Activated B cell treated with CpG ODN at 0.5 μM for 24 hours (primary cell): ENCODE measurements around the gene OR52D1. TPM values are rescaled to one million over a fixed set of nuclear protein-coding genes. Genes with fewer than 3 reads are reported as not detected.

Source experiments
- ATAC-seq: fragments of 200-7000 bp; cut with Tn5 transposase; one replicate; pipeline ENCODE4 v1.10.0; 2021; ENCODE audit warnings: low read depth, mild to moderate bottlenecking, moderate library complexity
- CTCF ChIA-PET: fragments of 350-600 bp; sonication (Branson Sonifier 250); formaldehyde crosslinking; loops from one replicate; lab custom pipeline; 2021; ENCODE audit warnings: antibody characterized with exemption; lab: Charles Lee
- POLR2A ChIA-PET: fragments of 350-600 bp; sonication (Branson Sonifier 250); formaldehyde crosslinking; loops from one replicate; lab custom pipeline; 2021; ENCODE audit warnings: antibody characterized with exemption; lab: Charles Lee
- DNase-seq: peaks from one replicate; pipeline ENCODE4 v3.0.0; 2022
- H3K27ac Mint-ChIP-seq: one replicate; pipeline ENCODE4 v1.8.0; 2020; ENCODE audit warnings: mixed read lengths
- H3K27me3 Mint-ChIP-seq: one replicate; pipeline ENCODE4 v1.8.0; 2021; ENCODE audit warnings: mixed read lengths
- H3K36me3 Mint-ChIP-seq: one replicate; pipeline ENCODE4 v1.8.0; 2021; ENCODE audit warnings: low read depth, mixed read lengths
- H3K4me1 Mint-ChIP-seq: one replicate; pipeline ENCODE4 v1.8.0; 2021; ENCODE audit warnings: mixed read lengths
- H3K4me3 Mint-ChIP-seq: one replicate; pipeline ENCODE4 v1.8.0; 2020; ENCODE audit warnings: mild to moderate bottlenecking, mixed read lengths
- H3K9me3 Mint-ChIP-seq: one replicate; pipeline ENCODE4 v1.8.0; 2020; ENCODE audit warnings: mixed read lengths
- intact Hi-C: fragments of 100-400 bp; cut with micrococcal nuclease; formaldehyde crosslinking; loops from one replicate; pipeline ENCODE4 v1.15.1; 2024
- total RNA-seq: library from RNA; stranded (reverse); gene quantifications from 2 replicates; pipeline ENCODE4 v1.2.3, GENCODE V29; 2022
- TF ChIP-seq, protein P1 (sequence below): fragments of 200-600 bp; IDR thresholded peaks from one replicate; pipeline ENCODE4 v1.8.0; 2022; ENCODE audit warnings: antibody characterized with exemption, mild to moderate bottlenecking

The OR52D1 gene
- total RNA-seq, 1 donor from 2014 or later = not detected

DNA sequence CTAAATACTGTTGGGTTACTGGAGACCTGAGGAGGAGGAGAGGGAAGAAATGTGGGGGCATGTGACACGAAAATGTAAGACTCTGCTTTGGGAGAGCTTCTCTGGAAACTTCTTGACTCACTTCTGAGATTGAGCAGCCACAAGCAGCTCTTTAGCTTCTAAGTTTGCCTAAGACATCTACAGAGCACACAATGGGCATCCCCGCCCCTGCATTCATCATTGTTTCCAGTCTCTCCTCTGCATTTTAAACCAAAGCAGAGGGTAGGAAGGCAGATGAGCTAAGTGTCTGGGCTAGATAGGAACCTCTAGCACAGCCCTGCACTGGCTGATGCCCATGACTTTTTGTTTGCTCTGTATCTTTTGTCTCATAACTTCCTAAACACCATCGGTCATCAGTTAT, 2.1 kb upstream of the OR52D1 start:
- POLR2A ChIA-PET = no interaction called here
- Mint-ChIP-seq H3K4me1 (no peaks in the 10 kb centered on the region), H3K9me3 (no peaks in the 10 kb centered on the region), H3K4me3 (no peak overlapping the region), H3K27ac (no peak overlapping the region), H3K36me3 (no peaks in the 10 kb centered on the region), H3K27me3 (peaks cover 2% of the 10 kb centered on the region)
- DNase-seq (no peak), ATAC-seq (no peak)
- intact Hi-C loops = no loop called here
- TF ChIP-seq, protein P1, sequence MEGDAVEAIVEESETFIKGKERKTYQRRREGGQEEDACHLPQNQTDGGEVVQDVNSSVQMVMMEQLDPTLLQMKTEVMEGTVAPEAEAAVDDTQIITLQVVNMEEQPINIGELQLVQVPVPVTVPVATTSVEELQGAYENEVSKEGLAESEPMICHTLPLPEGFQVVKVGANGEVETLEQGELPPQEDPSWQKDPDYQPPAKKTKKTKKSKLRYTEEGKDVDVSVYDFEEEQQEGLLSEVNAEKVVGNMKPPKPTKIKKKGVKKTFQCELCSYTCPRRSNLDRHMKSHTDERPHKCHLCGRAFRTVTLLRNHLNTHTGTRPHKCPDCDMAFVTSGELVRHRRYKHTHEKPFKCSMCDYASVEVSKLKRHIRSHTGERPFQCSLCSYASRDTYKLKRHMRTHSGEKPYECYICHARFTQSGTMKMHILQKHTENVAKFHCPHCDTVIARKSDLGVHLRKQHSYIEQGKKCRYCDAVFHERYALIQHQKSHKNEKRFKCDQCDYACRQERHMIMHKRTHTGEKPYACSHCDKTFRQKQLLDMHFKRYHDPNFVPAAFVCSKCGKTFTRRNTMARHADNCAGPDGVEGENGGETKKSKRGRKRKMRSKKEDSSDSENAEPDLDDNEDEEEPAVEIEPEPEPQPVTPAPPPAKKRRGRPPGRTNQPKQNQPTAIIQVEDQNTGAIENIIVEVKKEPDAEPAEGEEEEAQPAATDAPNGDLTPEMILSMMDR = no peak
- CTCF ChIA-PET = no interaction called here

DNA sequence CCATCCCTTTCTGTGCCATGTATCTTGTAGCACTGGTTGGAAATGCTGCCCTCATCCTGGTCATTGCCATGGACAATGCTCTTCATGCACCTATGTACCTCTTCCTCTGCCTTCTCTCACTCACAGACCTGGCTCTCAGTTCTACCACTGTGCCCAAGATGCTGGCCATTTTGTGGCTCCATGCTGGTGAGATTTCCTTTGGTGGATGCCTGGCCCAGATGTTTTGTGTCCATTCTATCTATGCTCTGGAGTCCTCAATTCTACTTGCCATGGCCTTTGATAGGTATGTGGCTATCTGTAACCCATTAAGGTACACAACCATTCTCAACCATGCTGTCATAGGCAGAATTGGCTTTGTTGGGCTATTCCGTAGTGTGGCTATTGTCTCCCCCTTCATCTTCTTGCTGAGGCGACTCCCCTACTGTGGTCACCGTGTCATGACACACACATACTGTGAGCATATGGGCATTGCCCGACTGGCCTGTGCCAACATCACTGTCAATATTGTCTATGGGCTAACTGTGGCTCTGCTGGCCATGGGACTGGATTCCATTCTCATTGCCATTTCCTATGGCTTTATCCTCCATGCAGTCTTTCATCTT, 414 bp downstream of the OR52D1 start:
- intact Hi-C loops = no loop called here
- CTCF ChIA-PET = no interaction called here
- TF ChIP-seq, protein P1 = no peak
- no peak overlapping the region for H3K4me3 Mint-ChIP-seq
- H3K27ac Mint-ChIP-seq = no peak overlapping the region
- no peaks in the 10 kb centered on the region for H3K9me3 Mint-ChIP-seq
- POLR2A ChIA-PET = no interaction called here
- DNase-seq (no peak), ATAC-seq (no peak)
- H3K36me3 Mint-ChIP-seq = no peaks in the 10 kb centered on the region
- peaks cover 2% of the 10 kb centered on the region for H3K27me3 Mint-ChIP-seq
- no peaks in the 10 kb centered on the region for H3K4me1 Mint-ChIP-seq

DNA sequence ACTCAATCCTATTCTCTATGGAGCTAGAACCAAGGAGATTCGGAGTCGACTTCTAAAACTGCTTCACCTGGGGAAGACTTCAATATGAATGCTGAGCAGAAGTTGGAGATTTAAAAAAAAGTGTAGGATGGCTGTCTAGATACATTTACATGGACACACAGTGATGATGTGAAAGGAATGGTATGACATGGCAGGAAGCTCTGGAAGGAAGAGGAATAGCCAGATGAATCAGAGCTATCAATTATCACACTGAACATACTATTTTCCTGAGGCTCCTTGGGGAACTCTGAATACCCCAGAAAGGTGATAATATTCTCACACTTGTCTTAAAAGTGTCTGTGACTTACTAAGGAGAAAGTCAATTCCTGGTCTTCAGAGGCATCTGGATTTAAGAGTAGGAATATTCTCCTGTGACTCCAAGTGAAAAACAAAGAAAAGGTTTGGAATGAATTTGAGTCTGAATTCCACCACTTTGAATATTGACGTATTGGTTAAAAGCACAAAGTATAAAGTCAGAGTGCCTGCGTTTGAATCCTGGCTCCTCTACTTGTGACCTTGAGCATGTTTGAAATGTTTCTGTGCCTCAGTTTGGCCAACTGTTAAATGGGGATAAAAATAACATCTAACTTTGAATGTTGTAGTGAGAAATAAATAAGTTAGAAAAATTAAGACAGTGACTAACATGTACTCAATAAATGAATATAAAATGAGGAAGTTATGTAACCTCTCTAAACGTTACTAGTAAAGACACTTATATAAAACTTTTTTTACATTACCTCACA, 1.3 kb downstream of the OR52D1 start:
- intact Hi-C loops = no loop called here
- Mint-ChIP-seq H3K4me1 (no peaks in the 10 kb centered on the region), H3K9me3 (no peaks in the 10 kb centered on the region), H3K27ac (no peak overlapping the region), H3K4me3 (no peak overlapping the region), H3K36me3 (no peaks in the 10 kb centered on the region), H3K27me3 (peaks cover 2% of the 10 kb centered on the region)
- ChIA-PET POLR2A (no interaction called here), CTCF (no interaction called here)
- ATAC-seq (no peak), DNase-seq (no peak)
- TF ChIP-seq, protein P1 = no peak

DNA sequence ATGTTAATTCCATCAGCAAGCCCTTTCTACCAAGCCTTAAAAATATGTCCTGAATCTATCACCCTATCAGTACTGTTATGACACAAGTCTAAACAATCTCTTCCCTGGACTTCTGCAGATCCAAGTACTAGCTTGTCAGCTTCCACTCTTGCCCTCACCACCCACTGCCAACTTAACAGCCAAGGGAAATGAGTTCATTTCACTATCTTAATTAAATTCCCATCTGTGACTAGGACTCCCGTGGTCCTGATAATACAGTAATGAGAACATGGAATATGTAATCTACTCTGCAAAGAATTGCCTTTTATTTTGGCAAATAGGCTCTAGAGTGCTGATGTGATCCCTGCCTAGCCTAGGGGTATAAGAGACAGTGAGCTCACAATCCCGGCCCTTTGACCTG, 11.2 kb downstream of the OR52D1 start:
- no peaks in the 10 kb centered on the region for H3K36me3 Mint-ChIP-seq
- no peaks in the 10 kb centered on the region for H3K9me3 Mint-ChIP-seq
- DNase-seq = no peak
- no peak overlapping the region for H3K4me3 Mint-ChIP-seq
- ChIA-PET CTCF (no interaction called here), POLR2A (no interaction called here)
- intact Hi-C loops = no loop called here
- TF ChIP-seq, protein P1 = no peak
- H3K27ac Mint-ChIP-seq = no peak overlapping the region
- peaks cover 5% of the 10 kb centered on the region for H3K27me3 Mint-ChIP-seq
- no peak for ATAC-seq
- H3K4me1 Mint-ChIP-seq = no peaks in the 10 kb centered on the region

DNA sequence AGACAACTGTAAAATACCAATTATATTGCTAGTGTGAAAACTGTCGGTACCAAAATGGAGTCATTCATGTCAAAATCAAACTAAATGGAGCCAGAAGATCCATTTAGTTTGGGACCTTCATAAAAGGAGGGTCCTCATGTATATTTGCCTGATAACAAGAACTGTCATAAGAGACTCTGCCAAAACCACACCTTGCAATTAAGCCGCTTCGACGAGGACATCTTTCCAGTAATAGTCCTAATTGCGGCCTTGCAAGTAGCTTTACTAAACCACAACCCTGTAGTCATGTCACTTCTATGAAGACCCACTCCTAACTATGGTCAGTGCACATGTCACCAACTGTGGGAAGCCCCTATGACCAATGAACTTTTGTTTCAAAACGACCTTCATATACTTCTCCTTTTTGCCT, 11.9 kb downstream of the OR52D1 start:
- intact Hi-C loops = no loop called here
- no peak overlapping the region for H3K27ac Mint-ChIP-seq
- no peaks in the 10 kb centered on the region for H3K9me3 Mint-ChIP-seq
- ChIA-PET CTCF (no interaction called here), POLR2A (no interaction called here)
- no peak for ATAC-seq
- no peaks in the 10 kb centered on the region for H3K4me1 Mint-ChIP-seq
- TF ChIP-seq, protein P1 = no peak
- H3K27me3 Mint-ChIP-seq = peaks cover 5% of the 10 kb centered on the region
- no peak for DNase-seq
- no peaks in the 10 kb centered on the region for H3K36me3 Mint-ChIP-seq
- no peak overlapping the region for H3K4me3 Mint-ChIP-seq
